ENCODE results near the gene ERLEC1.

GRCh38 chr2:53821810-53822209, 35.0 kb downstream of the ERLEC1 start:
- TF ChIP-seq CTCF (IDR thresholded peaks at IDR 0.05; ENCODE audit: poor library complexity) (no peak), EZH2 (IDR thresholded peaks at IDR 0.05; ENCODE audit: borderline replicate concordance) (no peak), EZH2phosphoT487 (IDR thresholded peaks at IDR 0.05; ENCODE audit: low read depth, severe bottlenecking, unreplicated experiment) (no peak)

Data from hepatocyte (in vitro differentiated cells).